GM12878 (cell line): Measurements from ENCODE around the gene OR52N2. TPM values are rescaled to one million over a fixed set of nuclear protein-coding genes. Genes with fewer than 3 reads are reported as not detected.

ENCODE experiments used
- ASH2L ChIP-seq: fragments of 300-600, 200-600 bp; sonication (generic); IDR thresholded peaks from 2 replicates; pipeline ENCODE4 v1.6.1; 2017; ENCODE audit warnings: low read depth, mild to moderate bottlenecking, borderline replicate concordance
- HDGF ChIP-seq: fragments of 450-650 bp; IDR thresholded peaks from 2 replicates; pipeline ENCODE4 v1.6.1; 2016; ENCODE audit warnings: antibody characterized with exemption
- IKZF1 ChIP-seq: fragments of 450-650 bp; conservative IDR thresholded peaks from 2 replicates; pipeline ENCODE4 v1.6.1; 2017; ENCODE audit warnings: antibody characterized with exemption, mild to moderate bottlenecking
- IKZF2 ChIP-seq, 2 experiments: fragments of 450-650 bp; IDR thresholded peaks; 2 replicates each; pipeline ENCODE4 v1.6.1; 2017; ENCODE audit warnings: mild to moderate bottlenecking in 2 of 2, moderate library complexity in 2 of 2
- POLR2AphosphoS2 ChIP-seq: IDR thresholded peaks from 2 replicates; pipeline ENCODE4 v1.6.1; 2011; ENCODE audit warnings: low read depth, mild to moderate bottlenecking, low read length, improper control_type of control experiment, moderate library complexity
- RAD21 ChIP-seq: IDR thresholded peaks from 2 replicates; pipeline ENCODE4 v1.6.1; 2011; ENCODE audit warnings: mild to moderate bottlenecking, low read depth, low read length, moderate library complexity; ENCODE audit not compliant: insufficient read depth
- RAD51 ChIP-seq: fragments of 450-650 bp; IDR thresholded peaks from 2 replicates; pipeline ENCODE4 v1.6.1; 2016; ENCODE audit warnings: moderate library complexity, mild to moderate bottlenecking, inconsistent platforms
- RB1 ChIP-seq: fragments of 450-650 bp; formaldehyde crosslinking; IDR thresholded peaks from 2 replicates; pipeline ENCODE4 v1.6.1; 2017; ENCODE audit warnings: mild to moderate bottlenecking, borderline replicate concordance
- SMC3 ChIP-seq: IDR thresholded peaks from 2 replicates; pipeline ENCODE4 v1.6.1; 2011; ENCODE audit warnings: low read length, improper control_type of control experiment, borderline replicate concordance
- TCF3 ChIP-seq: IDR thresholded peaks from 2 replicates; pipeline ENCODE4 v1.6.1; 2012; ENCODE audit warnings: low read depth, mild to moderate bottlenecking, low read length, borderline replicate concordance; ENCODE audit not compliant: insufficient read depth
- ZNF207 ChIP-seq: fragments of 450-650 bp; IDR thresholded peaks from 2 replicates; pipeline ENCODE4 v1.6.1; 2014; ENCODE audit warnings: antibody characterized with exemption, mild to moderate bottlenecking, borderline replicate concordance
- polyA plus RNA-seq, 11 experiments: library from polyadenylated mRNA; depleted of rRNA in 4 of 11; unstranded in 6 of 11; stranded (reverse) in 5 of 11; fragments of >200 nt; fragmentation: Nextera tagmentation in 4 of 11; fragmentation: Illumina TruSeq in 1 of 11; extraction: Ambion mirVana in 4 of 11; extraction: Trizol in 1 of 11; gene quantifications; 1 replicate in 1 of 11; 2 replicates in 10 of 11; pipeline versions ENCODE4 v1.2.1 to v1.2.3, GENCODE V29; 2011 to 2016; ENCODE audit warnings: inconsistent platforms in 2 of 11, missing spikeins in 2 of 11, low read depth in 1 of 11
- total RNA-seq, 4 experiments: library from RNA; depleted of rRNA in 3 of 4; stranded (reverse); fragments of >200 nt in 3 of 4; fragmentation: Illumina TruSeq in 1 of 4; extraction: Trizol in 1 of 4; gene quantifications; 2 replicates each; pipeline versions ENCODE4 v1.2.1 to v1.2.3, GENCODE V29; 2013 to 2021
- TF ChIP-seq, protein P1 (sequence below): fragments of 450-650 bp; IDR thresholded peaks from 2 replicates; pipeline ENCODE4 v1.6.1; 2014; ENCODE audit warnings: mild to moderate bottlenecking
- TF ChIP-seq, protein P2 (sequence below), 3 experiments: IDR thresholded peaks in 2 of 3; conservative IDR thresholded peaks in 1 of 3; 2 replicates each; pipeline ENCODE4 v1.5.1; 2011; ENCODE audit warnings: low read depth in 3 of 3, low read length in 3 of 3, mild to moderate bottlenecking in 3 of 3, control low read depth in 2 of 3, moderate library complexity in 2 of 3, inconsistent platforms in 1 of 3, mixed read lengths in 1 of 3; ENCODE audit not compliant: control insufficient read depth in 2 of 3, insufficient read depth in 1 of 3; ENCODE audit errors: extremely low read depth in 1 of 3

OR52N2 gene
- total and polyA plus RNA-seq, 10 of the 15 experiments (the other 5 are each of a cell fraction or from before 2014, with no cell fraction given): 0.06 to 0.42 (median 0.24) TPM; not detected in 5

DNA sequence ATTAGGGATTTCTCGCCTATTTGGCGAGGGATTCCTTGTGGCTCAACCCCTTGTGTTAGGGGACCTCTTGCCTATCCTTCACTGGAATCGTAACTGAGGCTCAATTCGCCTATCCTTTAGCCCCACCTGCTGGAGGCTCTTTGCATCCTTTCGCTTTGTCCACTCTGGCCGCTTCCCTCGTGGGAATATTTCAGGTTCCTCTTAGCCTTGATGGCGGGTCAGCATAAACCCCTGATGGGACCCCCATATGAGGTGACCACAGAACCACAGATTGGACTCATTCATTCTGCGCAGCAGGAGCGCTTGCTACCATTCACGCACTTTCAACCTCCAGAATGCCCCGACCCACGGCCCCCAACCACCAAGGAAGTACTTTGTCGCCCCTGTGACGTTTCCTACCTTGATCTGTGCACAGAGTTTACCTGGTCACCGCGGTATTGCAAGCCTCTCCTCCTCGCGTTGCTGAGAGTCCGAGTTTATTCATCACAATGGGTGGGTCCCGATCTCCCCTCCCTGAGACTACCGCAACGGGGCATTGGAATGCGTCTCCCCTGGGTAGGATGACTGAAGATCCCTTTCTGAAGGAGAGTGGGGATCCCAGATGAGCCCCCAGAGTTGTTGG, at the start of gene OR52N2 (continued):
- TF ChIP-seq, protein P1, sequence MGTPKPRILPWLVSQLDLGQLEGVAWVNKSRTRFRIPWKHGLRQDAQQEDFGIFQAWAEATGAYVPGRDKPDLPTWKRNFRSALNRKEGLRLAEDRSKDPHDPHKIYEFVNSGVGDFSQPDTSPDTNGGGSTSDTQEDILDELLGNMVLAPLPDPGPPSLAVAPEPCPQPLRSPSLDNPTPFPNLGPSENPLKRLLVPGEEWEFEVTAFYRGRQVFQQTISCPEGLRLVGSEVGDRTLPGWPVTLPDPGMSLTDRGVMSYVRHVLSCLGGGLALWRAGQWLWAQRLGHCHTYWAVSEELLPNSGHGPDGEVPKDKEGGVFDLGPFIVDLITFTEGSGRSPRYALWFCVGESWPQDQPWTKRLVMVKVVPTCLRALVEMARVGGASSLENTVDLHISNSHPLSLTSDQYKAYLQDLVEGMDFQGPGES: peak; percentile 26; the same call in 1 of the 2 replicates
- TF ChIP-seq RB1 (0 out of 2 replicates have a peak, but pooled peaks have one; percentile 34), IKZF2 (IDR thresholded peaks at IDR 0.05) (peak in 1 of 2 experiments; percentile 24; a peak in 1 of 4 replicates), IKZF1 (peak; percentile 43; the same call in 1 of the 2 replicates), POLR2AphosphoS2 (no peak), ZNF207 (0 out of 2 replicates have a peak, but pooled peaks have one; percentile 63), HDGF (0 out of 2 replicates have a peak, but pooled peaks have one; percentile 25), SMC3 (peak; percentile 87), RAD21 (peak; percentile 97), RAD51 (no peak), TCF3 (no peak), ASH2L (no peak)
- TF ChIP-seq, protein P2, sequence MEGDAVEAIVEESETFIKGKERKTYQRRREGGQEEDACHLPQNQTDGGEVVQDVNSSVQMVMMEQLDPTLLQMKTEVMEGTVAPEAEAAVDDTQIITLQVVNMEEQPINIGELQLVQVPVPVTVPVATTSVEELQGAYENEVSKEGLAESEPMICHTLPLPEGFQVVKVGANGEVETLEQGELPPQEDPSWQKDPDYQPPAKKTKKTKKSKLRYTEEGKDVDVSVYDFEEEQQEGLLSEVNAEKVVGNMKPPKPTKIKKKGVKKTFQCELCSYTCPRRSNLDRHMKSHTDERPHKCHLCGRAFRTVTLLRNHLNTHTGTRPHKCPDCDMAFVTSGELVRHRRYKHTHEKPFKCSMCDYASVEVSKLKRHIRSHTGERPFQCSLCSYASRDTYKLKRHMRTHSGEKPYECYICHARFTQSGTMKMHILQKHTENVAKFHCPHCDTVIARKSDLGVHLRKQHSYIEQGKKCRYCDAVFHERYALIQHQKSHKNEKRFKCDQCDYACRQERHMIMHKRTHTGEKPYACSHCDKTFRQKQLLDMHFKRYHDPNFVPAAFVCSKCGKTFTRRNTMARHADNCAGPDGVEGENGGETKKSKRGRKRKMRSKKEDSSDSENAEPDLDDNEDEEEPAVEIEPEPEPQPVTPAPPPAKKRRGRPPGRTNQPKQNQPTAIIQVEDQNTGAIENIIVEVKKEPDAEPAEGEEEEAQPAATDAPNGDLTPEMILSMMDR (IDR thresholded peaks at IDR 0.05 in 2 of 3, conservative IDR thresholded peaks at IDR 0.05 in 1 of 3; ENCODE audit: control insufficient read depth in 2 of 3, extremely low read depth in 1 of 3, insufficient read depth in 1 of 3, low read depth in 3 of 3, low read length in 3 of 3): peak; percentile 78 to 92 (median 83)
- TF ChIP-seq, all 136 proteins: peak for 14
